T-helper 1 cell treated with Interleukin-12 subunit alpha and Interleukin-12 subunit beta and Interleukin-4 antibody, amounts not matched to agents 30 ng/mL and 1 ng/mL, for 36 hours (primary cell): Measurements from ENCODE around the gene OR2T1. TPM values are rescaled to one million over a fixed set of nuclear protein-coding genes. Genes with fewer than 3 reads are reported as not detected.
"Not testable (repeated sequence)": the region's sequence is repeated elsewhere in the genome, so short reads cannot be mapped to it uniquely, and the experiment has no call there.

Source experiments
- intact Hi-C: fragments of 100-400 bp; cut with micrococcal nuclease; formaldehyde crosslinking; loops from one replicate; pipeline ENCODE4 v1.15.1; 2024
- total RNA-seq: library from RNA; stranded (reverse); gene quantifications from 2 replicates; pipeline ENCODE4 v1.2.3, GENCODE V29; 2022

OR2T1 gene, protein sequence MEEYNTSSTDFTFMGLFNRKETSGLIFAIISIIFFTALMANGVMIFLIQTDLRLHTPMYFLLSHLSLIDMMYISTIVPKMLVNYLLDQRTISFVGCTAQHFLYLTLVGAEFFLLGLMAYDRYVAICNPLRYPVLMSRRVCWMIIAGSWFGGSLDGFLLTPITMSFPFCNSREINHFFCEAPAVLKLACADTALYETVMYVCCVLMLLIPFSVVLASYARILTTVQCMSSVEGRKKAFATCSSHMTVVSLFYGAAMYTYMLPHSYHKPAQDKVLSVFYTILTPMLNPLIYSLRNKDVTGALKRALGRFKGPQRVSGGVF
- total RNA-seq, result not detected in 2 replicates

- intact Hi-C loops, result loop anchor here (5.0 to 10.0 kb wide), 2 partner anchors 80 to 182 kb away; no protein-coding TSS in a partner anchor
These were observed at the start of gene OR2T1 for GRCh38 chr1:248402748-248403147. Gene OR2T1 (plus strand): TSS chr1:248403048. CDS start chr1:248406148, 3,100 bp downstream.

DNA sequence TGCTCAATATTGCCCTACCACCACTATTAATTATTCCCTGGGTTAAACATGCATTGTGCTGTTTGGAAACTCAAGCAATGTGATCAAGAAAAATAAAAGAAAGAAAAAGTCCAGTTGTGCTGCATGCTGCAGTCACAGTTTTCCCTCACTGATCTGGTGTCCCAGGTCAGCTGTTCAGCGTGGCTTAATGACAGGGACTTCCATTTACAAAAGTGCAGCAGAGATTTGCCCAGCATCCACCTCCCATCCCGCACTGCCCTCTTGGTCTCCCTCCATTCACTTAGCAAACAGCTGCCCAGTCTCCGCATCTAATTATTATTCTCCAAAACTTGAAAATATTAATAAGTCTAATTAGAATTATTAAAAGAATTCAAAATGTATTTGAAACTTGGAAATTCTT lies 43.4 kb upstream of the OR2T1 start:
- intact Hi-C loops, result no loop called here

DNA sequence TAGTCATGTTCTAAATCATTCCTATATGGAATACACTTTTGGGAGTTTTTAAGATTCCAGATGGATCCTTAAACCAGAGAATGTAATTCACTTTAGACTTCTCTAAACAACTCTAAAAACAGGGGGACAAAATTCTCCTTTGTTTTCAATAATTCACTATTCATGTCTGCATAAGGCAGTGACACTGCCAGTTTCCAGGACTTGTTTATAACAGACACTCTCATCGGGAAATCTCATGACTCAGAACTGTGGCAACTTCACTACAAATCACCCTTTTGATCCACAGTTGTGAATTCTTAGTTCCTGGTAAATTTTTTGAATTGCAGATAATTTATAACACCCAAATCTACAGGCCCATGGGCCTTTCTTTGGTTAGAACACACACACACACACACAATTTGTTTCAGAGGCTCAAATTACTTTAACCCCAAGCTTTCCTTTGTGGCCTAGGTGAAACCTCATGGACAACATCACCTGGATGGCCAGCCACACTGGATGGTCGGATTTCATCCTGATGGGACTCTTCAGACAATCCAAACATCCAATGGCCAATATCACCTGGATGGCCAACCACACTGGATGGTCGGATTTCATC lies 41.6 kb upstream of the OR2T1 start, which contains the start of gene OR2T4:
Gene OR2T4 (plus strand): TSS at position 545 of the 595 bp plus-strand sequence. CDS start 0 bp downstream, at position 545.
- intact Hi-C loops, result no loop called here

DNA sequence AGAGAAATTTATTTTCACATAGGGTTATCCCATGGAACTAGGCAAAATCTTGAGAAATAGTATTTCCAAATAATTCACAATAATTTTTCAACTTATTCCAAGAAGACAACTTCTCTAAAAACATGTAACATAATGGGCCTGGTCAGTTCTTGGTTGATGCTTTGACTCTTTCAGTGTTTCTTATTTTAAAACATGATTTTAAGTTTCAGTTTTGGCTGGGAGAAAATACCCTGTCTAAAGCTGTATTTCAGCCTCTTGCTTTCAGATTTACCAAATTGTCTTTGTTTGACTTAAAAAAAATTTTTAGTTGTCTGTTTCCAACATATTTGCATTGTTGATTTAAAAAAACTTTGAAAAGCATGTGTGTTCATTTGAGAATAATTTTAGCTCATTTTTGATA lies 36.2 kb upstream of the OR2T1 start:
- intact Hi-C loops, result no loop called here

DNA sequence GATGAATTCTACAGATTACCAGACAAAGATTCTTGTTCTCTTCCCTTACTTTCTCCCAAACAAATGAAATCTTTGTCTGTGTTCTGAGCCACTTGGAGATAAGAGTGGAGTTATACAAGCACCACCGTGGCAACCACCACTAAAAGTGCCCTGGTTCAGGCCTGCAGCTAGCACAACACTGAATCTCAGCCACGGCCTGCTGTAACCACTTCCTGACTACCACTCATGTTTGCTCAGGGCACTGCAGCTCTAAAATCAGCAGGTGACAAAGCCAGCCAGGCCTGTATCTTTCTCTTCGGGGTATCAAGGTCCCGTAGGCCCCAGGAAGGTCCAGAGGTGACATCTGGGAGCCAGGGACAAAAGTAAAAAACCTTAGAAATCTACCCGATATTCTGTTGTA lies 30.5 kb upstream of the OR2T1 start:
- intact Hi-C loops, result no loop called here

GRCh38 chr1:248373761-248374160 lies 29.1 kb upstream of the OR2T1 start:
- intact Hi-C loops, result no loop called here

GRCh38 chr1:248375446-248375845 lies 27.4 kb upstream of the OR2T1 start, which contains the start of gene OR2T6:
Gene OR2T6 (plus strand): TSS chr1:248375746. CDS start chr1:248387609, 11,863 bp downstream.
- intact Hi-C loops, result no loop called here

DNA sequence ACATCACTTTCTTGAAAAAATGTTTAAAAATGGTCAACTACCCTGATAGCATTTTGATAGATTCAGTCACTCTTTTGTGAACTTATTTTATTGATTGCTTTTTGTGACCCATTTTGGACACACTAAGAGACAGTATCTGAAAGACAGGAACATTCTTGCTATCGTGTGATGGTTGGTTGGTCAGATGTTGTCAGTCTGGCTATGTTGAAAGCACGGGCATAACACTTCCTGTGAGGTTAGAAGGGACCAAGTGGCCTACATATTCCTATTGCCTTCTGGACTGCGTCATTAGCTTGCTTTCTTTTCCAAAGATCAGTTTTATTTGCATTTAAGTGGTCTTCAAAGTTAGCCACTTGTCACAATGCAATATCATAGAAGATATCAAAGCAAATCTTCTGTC lies 25.9 kb upstream of the OR2T1 start:
- intact Hi-C loops, result no loop called here

DNA sequence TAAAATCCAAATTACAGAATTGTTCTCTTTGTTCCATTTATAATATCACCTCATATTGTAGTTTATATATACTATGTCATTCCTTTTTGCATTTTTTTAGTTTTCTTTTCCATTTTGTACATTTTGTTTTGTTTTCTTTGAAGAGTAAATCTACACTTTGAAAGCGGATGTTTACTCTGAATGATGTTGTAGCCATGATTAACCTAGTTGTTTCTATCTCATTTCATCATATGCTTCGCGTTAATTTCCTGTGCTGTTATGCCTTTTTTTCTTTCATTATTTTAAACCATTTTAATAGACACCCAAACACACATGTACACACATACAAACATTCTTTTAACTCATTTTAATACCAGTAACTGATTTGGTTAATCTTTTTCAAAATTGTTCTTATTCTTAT lies 22.0 kb upstream of the OR2T1 start:
- intact Hi-C loops, result no loop called here

GRCh38 chr1:248388426-248388825 lies 14.4 kb upstream of the OR2T1 start:
- intact Hi-C loops, result no loop called here

DNA sequence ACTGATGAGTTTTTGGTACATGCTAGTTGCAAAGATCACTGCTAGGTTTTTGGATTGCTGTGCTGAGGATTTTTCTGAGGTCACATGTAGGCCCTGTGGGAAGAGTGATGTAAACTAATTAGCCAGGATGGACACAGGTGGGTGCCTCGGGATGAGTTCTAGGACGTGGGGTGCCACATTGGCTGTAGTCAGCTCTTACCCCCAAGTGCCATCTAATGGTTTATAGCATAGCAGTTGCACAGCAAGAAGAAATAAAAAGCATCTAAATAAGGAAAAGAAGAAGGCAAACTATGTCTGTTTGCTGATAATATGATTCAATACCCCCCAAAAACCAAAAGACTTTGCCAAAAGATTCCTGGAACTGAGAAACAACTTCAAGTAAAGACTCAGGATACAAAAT lies 9.8 kb upstream of the OR2T1 start:
- intact Hi-C loops, result no loop called here

GRCh38 chr1:248404024-248404423 lies 1.2 kb downstream of the OR2T1 start:
- intact Hi-C loops, result loop anchor here (1.0 to 10.0 kb wide), 11 partner anchors 78 to 469 kb away; partner anchors contain the start of gene ZNF672

DNA sequence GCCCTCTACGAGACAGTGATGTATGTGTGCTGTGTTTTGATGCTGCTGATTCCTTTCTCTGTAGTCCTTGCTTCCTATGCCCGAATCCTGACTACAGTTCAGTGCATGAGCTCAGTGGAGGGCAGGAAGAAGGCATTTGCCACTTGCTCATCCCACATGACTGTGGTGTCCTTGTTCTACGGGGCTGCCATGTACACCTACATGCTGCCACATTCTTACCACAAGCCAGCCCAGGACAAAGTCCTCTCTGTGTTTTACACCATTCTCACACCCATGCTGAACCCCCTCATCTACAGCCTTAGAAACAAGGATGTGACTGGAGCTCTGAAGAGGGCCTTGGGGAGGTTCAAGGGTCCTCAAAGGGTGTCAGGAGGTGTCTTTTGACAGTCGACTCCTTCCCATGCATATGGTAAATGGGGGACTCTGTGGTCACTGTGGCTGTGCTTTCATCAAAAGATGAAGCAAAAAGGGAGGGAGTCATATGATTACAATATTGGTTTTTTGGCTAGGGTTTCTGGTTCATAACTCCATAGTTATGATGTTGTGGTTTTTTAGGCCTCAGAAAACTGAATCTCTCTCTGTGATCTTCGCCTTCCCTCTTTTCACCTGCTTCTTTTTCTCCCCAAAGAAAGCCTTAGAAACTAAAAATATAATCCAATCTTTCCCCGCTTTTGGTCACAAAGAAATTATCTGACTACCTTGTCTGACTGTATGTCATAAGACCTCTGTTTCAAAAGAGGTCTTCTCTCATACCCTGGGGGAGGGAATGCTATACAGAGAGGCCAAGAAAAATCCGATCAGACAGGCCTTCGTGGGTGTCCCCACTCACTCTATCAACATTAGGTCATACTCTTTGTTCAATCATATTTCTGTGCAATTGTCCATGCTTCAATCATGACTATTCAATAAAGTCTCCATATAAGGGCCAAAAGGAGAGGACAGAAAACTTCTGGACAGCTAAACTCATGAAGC lies 4.2 kb downstream of the OR2T1 start:
- intact Hi-C loops, result loop anchor here (10.0 kb wide), 1 partner anchor 178 kb away; no protein-coding TSS in a partner anchor

DNA sequence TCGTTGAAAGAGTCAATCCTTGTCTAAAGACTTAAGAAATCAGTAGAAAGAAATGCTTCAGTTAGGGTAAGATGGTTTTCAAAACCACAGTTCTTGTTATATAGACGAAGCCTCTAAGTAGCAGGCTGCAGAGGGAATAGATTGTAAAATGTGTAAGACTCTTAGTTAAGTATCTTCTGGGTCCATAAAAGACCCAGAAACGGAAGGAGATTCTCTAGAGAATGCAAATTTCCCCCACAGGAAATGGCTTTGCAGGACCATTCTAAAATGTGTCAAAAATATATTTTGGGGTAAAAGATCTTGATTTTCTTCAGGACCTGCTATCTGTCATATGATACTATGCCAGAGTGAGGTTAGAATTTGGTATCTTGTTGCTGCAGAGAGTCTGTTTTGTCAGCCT lies 13.4 kb downstream of the OR2T1 start:
- intact Hi-C loops, result loop anchor here (10.0 kb wide), 1 partner anchor 49 kb away; no protein-coding TSS in a partner anchor

DNA sequence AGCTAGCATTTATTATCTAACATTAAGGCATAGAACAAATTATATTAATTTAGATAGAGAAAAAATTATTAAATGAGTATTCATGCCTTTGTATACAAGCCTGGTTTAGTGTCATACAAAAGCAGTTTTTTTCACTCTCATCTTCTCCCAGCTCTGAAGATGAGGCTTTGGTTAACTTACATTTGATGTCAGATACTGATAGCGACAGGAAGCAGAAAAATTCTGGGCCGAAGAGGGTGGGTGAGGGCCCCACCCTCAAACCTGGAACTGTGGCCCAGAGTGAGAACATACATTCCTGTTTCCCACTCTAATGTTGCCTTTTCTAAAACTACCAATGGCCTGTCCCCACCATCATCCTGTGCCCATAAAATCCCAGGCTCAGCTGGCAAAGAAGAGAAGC lies 15.0 kb downstream of the OR2T1 start:
- intact Hi-C loops, result loop anchor here (10.0 kb wide), 1 partner anchor 47 kb away; no protein-coding TSS in a partner anchor

DNA sequence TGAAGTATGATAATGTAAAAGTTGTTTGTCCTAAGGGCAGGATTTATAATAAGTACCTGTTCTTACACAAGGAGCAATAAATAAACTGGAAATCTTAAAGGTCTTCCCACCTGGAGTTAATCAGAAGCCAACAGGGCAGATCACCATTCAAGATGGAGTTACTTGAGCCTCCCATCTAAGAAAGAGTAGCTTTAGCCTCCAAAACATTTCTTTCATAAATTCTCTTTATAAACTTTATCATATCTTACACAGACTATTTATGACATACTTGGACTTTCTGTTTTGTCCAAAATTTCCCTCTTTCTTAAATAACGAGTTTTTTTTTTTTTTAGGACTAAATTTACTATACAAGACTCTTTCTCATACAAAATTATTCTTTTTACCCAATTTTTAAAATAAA lies 18.5 kb downstream of the OR2T1 start:
- intact Hi-C loops, result no loop called here

- intact Hi-C loops, result not testable (repeated sequence)
These were observed 24.8 kb downstream of the OR2T1 start for GRCh38 chr1:248427526-248428191.

GRCh38 chr1:248428192-248428533 lies 25.3 kb downstream of the OR2T1 start:
- intact Hi-C loops, result not testable (repeated sequence)

GRCh38 chr1:248431683-248432082 lies 28.8 kb downstream of the OR2T1 start:
- intact Hi-C loops, result not testable (repeated sequence)

- intact Hi-C loops, result not testable (repeated sequence)
These were observed 29.4 kb downstream of the OR2T1 start for GRCh38 chr1:248432201-248432600.
